IPS-20b (cell line): Measurements from ENCODE around the gene CASTOR1.
"Not testable (repeated sequence)": the region's sequence is repeated elsewhere in the genome, so short reads cannot be mapped to it uniquely, and the experiment has no call there.

Source experiments
- H3K27ac ChIP-seq: one replicate; pipeline ENCODE4 v1.5.1; 2013; ENCODE audit warnings: low read length
- H3K27me3 ChIP-seq: 2 replicates; pipeline ENCODE4 v1.6.1; 2013; ENCODE audit warnings: mild to moderate bottlenecking, low read length, inconsistent platforms; ENCODE audit not compliant: insufficient read depth
- H3K36me3 ChIP-seq: 2 replicates; pipeline ENCODE4 v1.6.1; 2013; ENCODE audit warnings: low read depth, mild to moderate bottlenecking, inconsistent platforms, low read length, moderate library complexity; ENCODE audit not compliant: insufficient read depth
- H3K4me1 ChIP-seq: 2 replicates; pipeline ENCODE4 v1.6.1; 2013; ENCODE audit warnings: mild to moderate bottlenecking, control low read depth, inconsistent platforms, low read length, moderate library complexity; ENCODE audit not compliant: insufficient read depth
- H3K4me3 ChIP-seq: 2 replicates; pipeline ENCODE4 v1.5.1; 2013; ENCODE audit warnings: mild to moderate bottlenecking, low read length, inconsistent platforms
- H3K9ac ChIP-seq: 2 replicates; pipeline ENCODE4 v1.6.1; 2013; ENCODE audit warnings: low read depth, mild to moderate bottlenecking, inconsistent platforms, low read length, moderate library complexity
- H3K9me3 ChIP-seq: 2 replicates; pipeline ENCODE4 v1.6.1; 2013; ENCODE audit warnings: mild to moderate bottlenecking, low read depth, low read length, inconsistent platforms; ENCODE audit not compliant: insufficient read depth

Gene CASTOR1

GRCh38 chr22:30289141-30289979, at the start of gene CASTOR1:
Gene CASTOR1, minus strand, starts transcription at chr22:30289505. Its CDS starts 8 bp downstream, at chr22:30289497.
- Histone ChIP-seq H3K9me3 (no peaks in the 10 kb centered on the region), H3K4me3 (peak within 1 kb of the TSS; percentile 75), H3K4me1 (peaks cover 10% of the 10 kb centered on the region; the same call in 1 of the 2 replicates), H3K27ac (no peak within 1 kb of the TSS), H3K9ac (peak within 1 kb of the TSS; percentile 45; the same call in 1 of the 2 replicates), H3K36me3 (no peaks in the 10 kb centered on the region; the same call in 1 of the 2 replicates), H3K27me3 (peaks cover 11% of the 10 kb centered on the region; the same call in 1 of the 2 replicates)

GRCh38 chr22:30338802-30339201, 49.5 kb upstream of the CASTOR1 start:
- H3K27ac ChIP-seq: no peak overlapping the region

DNA sequence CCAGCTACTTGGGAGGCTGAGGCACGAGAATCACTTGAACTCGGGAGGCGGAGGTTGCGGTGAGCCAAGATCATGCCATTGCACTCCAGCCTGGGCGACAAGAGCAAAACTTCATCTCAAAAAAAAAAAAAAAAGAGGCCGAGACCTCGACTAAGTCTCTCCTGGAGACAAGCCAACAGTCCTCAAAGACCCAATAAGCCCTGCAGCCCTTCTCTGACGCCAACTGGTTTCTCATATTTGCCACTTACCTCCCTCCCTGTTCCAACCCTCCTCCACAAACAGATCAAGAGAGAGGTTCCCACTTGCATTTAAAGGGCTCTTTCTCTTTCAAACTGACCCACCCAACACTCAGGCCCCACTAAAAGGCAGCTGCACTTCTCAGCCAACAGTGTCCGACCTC, 49.0 kb upstream of the CASTOR1 start:
- not testable (repeated sequence) for H3K9ac ChIP-seq, H3K4me1 ChIP-seq, H3K27ac ChIP-seq, H3K9me3 ChIP-seq, H3K4me3 ChIP-seq, H3K27me3 ChIP-seq
- H3K36me3 ChIP-seq: peaks cover 100% of the 10 kb centered on the region

More at GRCh38 chr22:30338802-30339201, 49.5 kb upstream of the CASTOR1 start:
- no peaks in the 10 kb centered on the region for H3K27me3 ChIP-seq
- no peak overlapping the region for H3K4me3 ChIP-seq
- no peaks in the 10 kb centered on the region for H3K9me3 ChIP-seq
- no peak overlapping the region for H3K9ac ChIP-seq
- no peaks in the 10 kb centered on the region for H3K4me1 ChIP-seq
- H3K36me3 ChIP-seq: peaks cover 100% of the 10 kb centered on the region

GRCh38 chr22:30337461-30337778, 48.1 kb upstream of the CASTOR1 start:
- Histone ChIP-seq H3K27me3 (no peaks in the 10 kb centered on the region), H3K27ac (no peak overlapping the region), H3K4me3 (no peak overlapping the region), H3K9me3 (no peaks in the 10 kb centered on the region), H3K4me1 (no peaks in the 10 kb centered on the region), H3K9ac (no peak overlapping the region), H3K36me3 (peaks cover 100% of the 10 kb centered on the region)

DNA sequence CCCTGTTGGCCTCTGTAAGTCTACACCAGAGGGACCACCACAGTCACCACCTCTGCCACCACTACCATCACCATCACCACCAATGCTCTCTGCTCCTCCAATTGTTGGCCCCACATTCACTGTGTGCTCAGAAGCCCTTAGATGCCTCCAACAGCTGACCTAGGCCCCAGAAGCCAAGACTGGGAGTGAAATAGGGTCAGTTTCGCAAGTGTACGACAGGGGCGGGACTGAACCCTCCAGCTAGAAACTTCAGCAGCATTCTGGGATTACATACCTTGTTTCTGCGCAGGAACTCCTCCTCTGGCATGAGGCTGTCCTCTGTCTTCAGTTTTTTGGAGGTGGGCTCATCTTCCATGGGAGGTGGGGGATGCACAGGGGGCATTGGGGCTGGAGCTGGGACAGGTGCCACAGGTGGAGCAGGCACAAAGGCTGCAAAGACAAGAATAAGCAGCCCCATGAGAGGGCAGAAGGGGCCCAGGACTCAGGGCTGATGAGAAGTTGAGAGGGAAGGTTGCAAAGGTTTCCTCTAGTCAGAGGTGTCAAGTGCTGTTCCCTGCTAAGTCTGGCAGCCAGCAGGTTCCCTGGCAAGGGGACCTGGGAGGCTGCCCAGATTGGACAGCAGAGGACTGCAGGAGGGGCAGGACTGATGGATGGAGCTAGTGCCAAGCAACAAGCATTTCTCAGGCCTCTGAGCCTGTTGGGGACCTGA, 47.6 kb upstream of the CASTOR1 start:
- no peaks in the 10 kb centered on the region for H3K9me3 ChIP-seq
- H3K36me3 ChIP-seq: peaks cover 99% of the 10 kb centered on the region
- no peaks in the 10 kb centered on the region for H3K4me1 ChIP-seq
- no peak overlapping the region for H3K9ac ChIP-seq
- H3K4me3 ChIP-seq: no peak overlapping the region
- H3K27ac ChIP-seq: no peak overlapping the region
- no peaks in the 10 kb centered on the region for H3K27me3 ChIP-seq

- Histone ChIP-seq H3K27ac (no peak overlapping the region), H3K27me3 (no peaks in the 10 kb centered on the region), H3K4me1 (no peaks in the 10 kb centered on the region), H3K9ac (no peak overlapping the region), H3K9me3 (no peaks in the 10 kb centered on the region), H3K4me3 (no peak overlapping the region), H3K36me3 (peaks cover 93% of the 10 kb centered on the region)
These were observed 45.9 kb upstream of the CASTOR1 start for GRCh38 chr22:30335236-30335635.

GRCh38 chr22:30334646-30335045, 45.3 kb upstream of the CASTOR1 start:
- Histone ChIP-seq H3K4me1 (no peaks in the 10 kb centered on the region), H3K27ac (no peak overlapping the region), H3K9me3 (no peaks in the 10 kb centered on the region), H3K36me3 (peaks cover 87% of the 10 kb centered on the region), H3K9ac (no peak overlapping the region), H3K27me3 (no peaks in the 10 kb centered on the region), H3K4me3 (no peak overlapping the region)

DNA sequence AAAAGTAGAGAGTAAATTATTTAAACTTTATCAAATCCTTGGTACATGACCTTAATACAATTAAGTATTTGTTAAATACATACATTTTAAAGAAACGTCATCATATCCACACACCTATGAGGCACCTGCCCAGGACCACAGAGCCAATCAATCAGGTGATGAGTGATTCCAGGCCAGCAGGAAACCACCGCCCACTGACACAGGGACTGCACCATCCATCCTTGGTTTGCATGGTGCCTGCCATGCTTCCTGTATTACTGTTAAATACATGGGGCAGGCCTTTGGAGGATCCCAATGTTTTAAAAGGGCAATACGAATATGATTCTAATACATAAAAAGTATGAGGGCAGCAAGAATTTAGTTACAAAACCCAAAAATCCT, 44.4 kb upstream of the CASTOR1 start:
- Histone ChIP-seq H3K4me3 (no peak overlapping the region), H3K36me3 (peaks cover 78% of the 10 kb centered on the region), H3K27me3 (no peaks in the 10 kb centered on the region), H3K27ac (no peak overlapping the region), H3K9ac (no peak overlapping the region), H3K9me3 (no peaks in the 10 kb centered on the region), H3K4me1 (no peaks in the 10 kb centered on the region)

DNA sequence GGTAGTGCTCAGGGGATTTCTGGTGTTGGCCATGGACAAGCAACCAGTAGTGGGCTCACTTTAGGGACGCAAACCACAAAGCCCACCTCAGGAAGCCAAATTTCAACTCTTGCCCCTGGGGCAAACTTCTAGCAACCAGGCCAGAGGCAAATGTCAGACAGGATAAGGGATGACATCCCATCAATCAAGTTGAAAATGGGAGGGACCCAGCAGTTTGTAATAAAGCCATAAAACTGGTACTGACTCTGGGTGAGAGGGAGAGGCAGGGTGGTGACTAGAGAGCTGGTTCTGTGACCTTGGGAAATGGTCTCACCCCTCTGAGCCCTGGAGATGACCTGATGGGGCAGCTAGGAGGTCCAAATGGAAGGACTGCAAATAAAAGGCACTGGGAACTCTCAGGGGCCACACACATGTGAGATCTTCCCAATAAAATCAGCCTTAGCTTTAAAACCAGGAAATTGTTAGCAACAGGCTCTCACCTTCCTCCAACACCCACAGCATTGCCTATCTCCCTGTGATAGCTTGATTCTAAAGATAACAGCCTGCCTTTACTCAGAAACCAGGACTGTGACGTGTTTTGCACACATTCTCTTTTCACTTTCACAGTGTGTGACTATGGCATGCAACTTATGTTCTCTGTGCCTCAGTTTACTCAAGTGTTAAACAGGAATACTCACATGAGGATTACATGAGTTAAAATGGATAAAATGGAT, 43.8 kb upstream of the CASTOR1 start:
- H3K9me3 ChIP-seq: no peaks in the 10 kb centered on the region
- H3K27me3 ChIP-seq: no peaks in the 10 kb centered on the region
- no peak overlapping the region for H3K4me3 ChIP-seq
- no peak overlapping the region for H3K27ac ChIP-seq
- H3K36me3 ChIP-seq: peaks cover 72% of the 10 kb centered on the region
- no peak overlapping the region for H3K9ac ChIP-seq
- H3K4me1 ChIP-seq: no peaks in the 10 kb centered on the region

GRCh38 chr22:30332551-30332950, 43.2 kb upstream of the CASTOR1 start:
- Histone ChIP-seq H3K4me1 (peaks cover 2% of the 10 kb centered on the region), H3K9ac (no peak overlapping the region), H3K36me3 (peaks cover 66% of the 10 kb centered on the region), H3K4me3 (no peak overlapping the region), H3K27ac (no peak overlapping the region), H3K27me3 (no peaks in the 10 kb centered on the region), H3K9me3 (no peaks in the 10 kb centered on the region)

DNA sequence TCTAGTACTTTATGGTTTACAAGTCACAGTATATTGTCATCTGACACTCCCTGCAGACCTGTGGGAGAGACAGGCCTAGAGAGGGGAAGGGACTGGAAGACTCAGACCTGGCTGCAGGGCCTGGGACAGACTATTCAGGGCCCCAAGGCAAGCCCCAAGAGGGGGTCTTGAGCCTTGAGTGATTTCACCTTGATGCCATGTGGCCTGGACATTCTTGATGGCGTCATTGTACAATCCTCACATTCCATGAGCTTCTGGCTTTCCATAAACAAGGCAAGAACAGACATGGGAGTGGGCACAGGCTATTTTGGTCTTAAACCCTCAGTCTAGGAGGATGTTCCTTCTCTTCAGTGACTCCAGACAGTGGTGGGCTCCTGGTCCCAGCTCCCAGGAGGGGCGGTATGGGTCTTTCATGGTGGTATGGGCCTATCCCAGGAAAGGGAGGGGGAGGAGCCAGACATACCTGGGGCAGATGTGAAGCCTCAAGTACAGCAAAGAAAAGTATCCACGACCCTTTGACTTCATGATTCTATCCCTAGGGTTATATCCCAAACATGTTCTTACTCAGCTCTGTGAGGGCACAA, 39.3 kb upstream of the CASTOR1 start:
- H3K27ac ChIP-seq: no peak overlapping the region
- H3K9me3 ChIP-seq: no peaks in the 10 kb centered on the region
- no peak overlapping the region for H3K4me3 ChIP-seq
- no peak overlapping the region for H3K9ac ChIP-seq
- H3K27me3 ChIP-seq: no peaks in the 10 kb centered on the region
- H3K4me1 ChIP-seq: peaks cover 18% of the 10 kb centered on the region
- peaks cover 26% of the 10 kb centered on the region for H3K36me3 ChIP-seq
